Transverse colon (tissue), 3 donors: Measurements from ENCODE around the gene ATP6V1B1.

Source experiments
- EP300 ChIP-seq: sonication (generic); formaldehyde crosslinking; IDR thresholded peaks from one replicate; pipeline ENCODE4 v1.6.1; 2017; ENCODE audit warnings: antibody characterized with exemption, low read depth
- POLR2A ChIP-seq: fragments of 450-650 bp; IDR thresholded peaks from one replicate; pipeline ENCODE4 v1.6.1; 2016; ENCODE audit warnings: antibody characterized with exemption, mild to moderate bottlenecking, moderate library complexity
- TF ChIP-seq, protein P1 (sequence below), 5 experiments: fragments of 200-600 bp in 3 of 5; fragments of 450-650 bp in 2 of 5; sonication (generic) in 3 of 5; IDR thresholded peaks; 1 replicate in 2 of 5; 2 replicates in 3 of 5; pipeline ENCODE4 v1.5.1; 2016 to 2017; ENCODE audit warnings: antibody characterized with exemption in 5 of 5, inconsistent platforms in 3 of 5, mild to moderate bottlenecking in 2 of 5, moderate library complexity in 1 of 5

GRCh38 chr2:70965506-70965905 is 29.8 kb downstream of the ATP6V1B1 start:
- no peak for TF ChIP-seq POLR2A
- TF ChIP-seq, protein P1, sequence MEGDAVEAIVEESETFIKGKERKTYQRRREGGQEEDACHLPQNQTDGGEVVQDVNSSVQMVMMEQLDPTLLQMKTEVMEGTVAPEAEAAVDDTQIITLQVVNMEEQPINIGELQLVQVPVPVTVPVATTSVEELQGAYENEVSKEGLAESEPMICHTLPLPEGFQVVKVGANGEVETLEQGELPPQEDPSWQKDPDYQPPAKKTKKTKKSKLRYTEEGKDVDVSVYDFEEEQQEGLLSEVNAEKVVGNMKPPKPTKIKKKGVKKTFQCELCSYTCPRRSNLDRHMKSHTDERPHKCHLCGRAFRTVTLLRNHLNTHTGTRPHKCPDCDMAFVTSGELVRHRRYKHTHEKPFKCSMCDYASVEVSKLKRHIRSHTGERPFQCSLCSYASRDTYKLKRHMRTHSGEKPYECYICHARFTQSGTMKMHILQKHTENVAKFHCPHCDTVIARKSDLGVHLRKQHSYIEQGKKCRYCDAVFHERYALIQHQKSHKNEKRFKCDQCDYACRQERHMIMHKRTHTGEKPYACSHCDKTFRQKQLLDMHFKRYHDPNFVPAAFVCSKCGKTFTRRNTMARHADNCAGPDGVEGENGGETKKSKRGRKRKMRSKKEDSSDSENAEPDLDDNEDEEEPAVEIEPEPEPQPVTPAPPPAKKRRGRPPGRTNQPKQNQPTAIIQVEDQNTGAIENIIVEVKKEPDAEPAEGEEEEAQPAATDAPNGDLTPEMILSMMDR (IDR thresholded peaks at IDR 0.05): no peak
- no peak for TF ChIP-seq EP300
